Erythroblast (primary cell): ENCODE data around the gene PCDHA6.

Experiments
- GATA1 ChIP-seq: IDR thresholded peaks from 2 replicates; pipeline ENCODE4 v1.6.1; 2011; ENCODE audit warnings: low read depth, mild to moderate bottlenecking, control low read depth, low read length, moderate library complexity
- POLR2A ChIP-seq: IDR thresholded peaks from 2 replicates; pipeline ENCODE4 v1.6.1; 2011; ENCODE audit warnings: mild to moderate bottlenecking, low read length

GRCh38 chr5:140842798-140843733 lies 15.3 kb downstream of the PCDHA6 start:
- no peak for TF ChIP-seq POLR2A
- TF ChIP-seq GATA1 = no peak
